Activated T-cell treated with anti-CD3 and anti-CD28 coated beads, Interleukin-2, amount 50 U/mL, for 72 hours (primary cell): ENCODE measurements around the gene KCNQ1. TPM values are rescaled to one million over a fixed set of nuclear protein-coding genes. Genes with fewer than 3 reads are reported as not detected.
A peak's percentile ranks its signal among the peaks of the same experiment; 100 is the strongest.

ENCODE experiments used
- ATAC-seq, 2 donors: fragments of 150-1000 bp; cut with Tn5 transposase; replicated peaks in 1 of 2; 2 replicates each; pipeline ENCODE4 v1.10.0; 2021; ENCODE audit warnings: moderate library complexity in 2 of 2, mild to moderate bottlenecking in 1 of 2
- DNase-seq, 2 donors: peaks; one replicate each; pipeline ENCODE4 v3.0.0; 2021 to 2022; ENCODE audit warnings: mixed read lengths in 1 of 2
- H3K27ac Mint-ChIP-seq: one replicate; pipeline ENCODE4 v1.8.0; 2022; ENCODE audit warnings: mild to moderate bottlenecking, moderate library complexity, mixed read lengths
- H3K27me3 Mint-ChIP-seq: one replicate; pipeline ENCODE4 v1.8.0; 2022; ENCODE audit warnings: low read depth, mixed read lengths
- H3K36me3 Mint-ChIP-seq, 2 donors: one replicate each; pipeline ENCODE4 v1.8.0; 2022; ENCODE audit warnings: mixed read lengths in 2 of 2, mild to moderate bottlenecking in 1 of 2; ENCODE audit not compliant: insufficient read depth in 2 of 2
- H3K4me1 Mint-ChIP-seq: one replicate; pipeline ENCODE4 v1.8.0; 2022; ENCODE audit warnings: low read depth, mixed read lengths
- H3K4me3 Mint-ChIP-seq, 2 donors: one replicate each; pipeline ENCODE4 v1.8.0; 2022; ENCODE audit warnings: mild to moderate bottlenecking in 2 of 2, mixed read lengths in 2 of 2, moderate library complexity in 2 of 2
- H3K9me3 Mint-ChIP-seq, 2 donors: one replicate each; pipeline ENCODE4 v1.8.0; 2022; ENCODE audit warnings: mixed read lengths in 2 of 2
- total RNA-seq, 2 donors: library from RNA; stranded (reverse); gene quantifications; one replicate each; pipeline ENCODE4 v1.2.3, GENCODE V29; 2022

KCNQ1 gene
- total RNA-seq, 2 donors from 2014 or later = 11.4 TPM

DNA sequence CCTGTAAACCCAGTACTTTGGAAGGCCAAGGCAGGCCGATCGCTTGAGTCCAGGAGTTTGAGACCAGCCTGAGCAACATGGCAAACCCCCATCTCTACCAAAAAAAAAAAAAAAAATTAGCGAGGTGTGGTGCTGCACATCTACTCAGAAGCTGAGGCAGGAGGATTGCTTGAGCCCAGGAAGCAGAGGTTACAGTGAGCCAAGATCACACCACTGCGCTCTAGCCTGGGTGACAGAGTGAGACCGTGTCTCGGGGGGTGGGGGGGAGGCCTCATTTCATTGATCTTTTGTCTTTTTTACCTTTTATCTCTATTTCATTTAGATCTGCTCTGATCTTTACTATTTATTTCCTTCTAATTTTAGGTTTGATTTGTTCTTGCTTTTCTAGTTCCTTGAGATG, 203.1 kb downstream of the KCNQ1 start:
- Mint-ChIP-seq H3K27ac (no peak overlapping the region), H3K4me1 (no peaks in the 10 kb centered on the region), H3K9me3 (peaks cover 20 to 37% of the 10 kb centered on the region in 2 donors), H3K27me3 (no peaks in the 10 kb centered on the region), H3K4me3 (no peak overlapping the region), H3K36me3 (peaks cover 32 to 37% of the 10 kb centered on the region in 2 donors)
- ATAC-seq (no peak), DNase-seq (no peak)

DNA sequence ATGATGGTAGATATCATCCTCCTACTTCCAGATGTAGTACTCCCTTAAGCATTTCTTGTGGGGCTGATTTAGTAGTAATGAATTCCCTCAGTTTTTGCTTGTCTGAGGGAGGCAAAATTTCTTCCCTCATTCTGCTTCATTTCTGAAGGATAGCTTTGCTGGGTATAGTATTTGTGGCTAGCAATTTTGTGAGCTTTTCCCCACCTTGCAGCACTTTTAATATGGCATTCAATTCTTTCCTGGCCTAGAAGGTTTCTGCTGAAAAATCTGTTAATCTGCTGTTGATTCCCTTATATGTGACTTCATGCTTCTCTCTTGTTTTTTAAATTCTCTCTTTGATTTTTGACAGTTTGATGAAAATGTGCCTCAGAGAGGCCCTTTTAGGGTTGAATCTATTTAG, 204.6 kb downstream of the KCNQ1 start:
- Mint-ChIP-seq H3K4me3 (no peak overlapping the region), H3K9me3 (peaks cover 17 to 29% of the 10 kb centered on the region in 2 donors), H3K4me1 (no peaks in the 10 kb centered on the region), H3K27ac (no peak overlapping the region), H3K27me3 (no peaks in the 10 kb centered on the region), H3K36me3 (peaks cover 29% of the 10 kb centered on the region in 2 donors)
- no peak for DNase-seq
- ATAC-seq = no peak

DNA sequence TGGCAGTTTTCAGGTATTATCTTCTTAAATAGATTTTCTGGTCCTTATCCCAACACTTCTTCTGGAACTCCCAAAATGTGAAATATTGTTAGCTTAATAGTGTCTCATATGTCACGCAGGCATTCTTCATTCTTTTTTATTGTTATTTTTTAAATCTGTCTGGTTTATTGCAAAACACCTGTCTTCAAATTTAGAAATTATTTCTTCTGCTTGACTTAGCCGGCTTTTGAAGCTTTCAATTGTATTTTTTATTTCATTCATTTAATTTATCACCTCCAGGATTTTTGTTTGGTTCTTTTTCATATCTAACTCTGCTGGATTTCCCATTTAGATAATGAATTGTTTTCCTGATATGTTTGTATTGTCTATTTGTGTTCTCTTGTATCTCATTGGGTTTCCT, 205.0 kb downstream of the KCNQ1 start:
- H3K9me3 Mint-ChIP-seq = peaks cover 17 to 27% of the 10 kb centered on the region in 2 donors
- H3K4me3 Mint-ChIP-seq = no peak overlapping the region
- H3K4me1 Mint-ChIP-seq = no peaks in the 10 kb centered on the region
- peaks cover 26 to 27% of the 10 kb centered on the region in 2 donors for H3K36me3 Mint-ChIP-seq
- ATAC-seq = no peak
- DNase-seq = no peak
- no peak overlapping the region for H3K27ac Mint-ChIP-seq
- H3K27me3 Mint-ChIP-seq = no peaks in the 10 kb centered on the region

DNA sequence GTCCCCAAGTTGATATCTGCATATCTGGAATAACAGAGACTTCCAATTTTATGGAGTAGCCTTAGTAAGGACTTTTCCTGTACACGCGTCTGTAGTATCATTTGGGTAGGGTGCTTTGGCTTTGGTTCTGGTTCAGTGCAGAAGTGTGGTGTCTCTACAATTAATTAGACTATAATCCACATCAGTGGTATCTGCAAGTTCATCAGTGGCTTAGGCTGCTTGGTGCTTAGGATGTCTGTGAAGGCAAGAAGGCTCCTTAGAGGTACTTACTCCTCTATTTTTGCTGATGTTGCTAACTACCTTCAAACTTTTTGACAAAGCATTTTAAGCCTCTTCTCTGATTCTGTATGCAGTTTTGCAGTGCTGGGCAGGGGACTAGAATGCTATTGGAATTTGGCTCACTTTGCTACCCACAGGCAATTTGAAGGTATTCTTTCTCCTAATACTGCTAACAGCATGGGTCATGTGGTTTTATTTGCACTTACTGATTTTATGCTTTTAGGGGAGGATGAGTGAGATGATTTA, 205.6 kb downstream of the KCNQ1 start:
- no peak overlapping the region for H3K27ac Mint-ChIP-seq
- ATAC-seq (no peak), DNase-seq (no peak)
- H3K36me3 Mint-ChIP-seq = peaks cover 26 to 27% of the 10 kb centered on the region in 2 donors
- H3K4me1 Mint-ChIP-seq = no peaks in the 10 kb centered on the region
- H3K9me3 Mint-ChIP-seq = peaks cover 17 to 25% of the 10 kb centered on the region in 2 donors
- H3K27me3 Mint-ChIP-seq = no peaks in the 10 kb centered on the region
- no peak overlapping the region for H3K4me3 Mint-ChIP-seq

DNA sequence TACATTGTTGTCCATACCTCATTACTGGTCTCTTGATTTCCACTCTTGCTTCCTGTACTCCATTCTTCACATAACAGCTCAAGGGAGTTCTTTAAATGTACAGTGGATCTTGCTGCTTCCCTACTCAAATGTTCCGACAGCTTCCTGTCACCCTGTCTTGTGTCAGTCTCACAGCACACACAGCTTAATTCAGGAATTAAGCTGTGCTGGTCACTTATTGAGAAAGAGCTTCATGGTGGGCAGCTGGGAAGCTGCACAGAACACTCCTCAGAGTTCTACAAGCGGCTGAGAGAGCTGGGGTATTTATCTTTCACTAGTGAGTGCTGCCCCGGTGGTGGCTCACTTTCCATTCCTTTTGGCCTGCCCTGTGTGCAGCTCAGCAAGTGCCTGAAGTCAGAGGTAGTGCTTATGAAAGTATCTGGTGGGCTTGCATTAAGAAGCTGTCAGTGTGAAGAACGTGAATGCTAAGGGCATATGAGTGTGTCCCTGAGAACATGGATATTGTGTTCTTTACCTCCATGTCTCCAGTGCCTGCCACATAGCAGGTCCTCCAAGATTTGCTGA, 206.3 kb downstream of the KCNQ1 start:
- DNase-seq = no peak
- H3K27ac Mint-ChIP-seq = no peak overlapping the region
- no peak overlapping the region for H3K4me3 Mint-ChIP-seq
- no peak for ATAC-seq
- H3K9me3 Mint-ChIP-seq = peaks cover 17 to 24% of the 10 kb centered on the region in 2 donors
- no peaks in the 10 kb centered on the region for H3K27me3 Mint-ChIP-seq
- peaks cover 26 to 27% of the 10 kb centered on the region in 2 donors for H3K36me3 Mint-ChIP-seq
- no peaks in the 10 kb centered on the region for H3K4me1 Mint-ChIP-seq

DNA sequence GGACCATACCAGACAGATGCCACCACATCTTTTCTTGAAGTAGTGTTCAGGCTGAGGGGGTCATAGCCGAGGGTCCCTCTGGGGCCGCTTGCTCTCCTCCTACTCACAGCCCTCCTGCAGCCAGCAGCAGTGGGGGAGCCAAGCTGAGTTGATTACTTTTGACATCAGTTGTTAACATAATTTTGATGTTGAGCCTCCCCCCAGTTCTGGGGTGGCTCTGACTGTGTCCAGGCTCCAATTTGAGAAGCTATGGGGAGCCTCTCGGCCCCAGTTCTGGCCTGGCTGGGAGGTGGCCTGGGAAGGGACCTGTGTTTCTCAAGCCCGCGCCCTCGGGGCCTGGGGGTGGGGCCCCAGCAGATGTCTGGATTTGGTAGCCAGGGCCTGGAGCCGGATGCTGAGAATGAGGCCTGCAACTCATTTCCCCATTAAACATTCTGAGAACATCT, 207.0 kb downstream of the KCNQ1 start:
- ATAC-seq (no peak), DNase-seq (no peak)
- peaks cover 26 to 27% of the 10 kb centered on the region in 2 donors for H3K36me3 Mint-ChIP-seq
- H3K4me1 Mint-ChIP-seq = no peaks in the 10 kb centered on the region
- no peak overlapping the region for H3K4me3 Mint-ChIP-seq
- no peaks in the 10 kb centered on the region for H3K27me3 Mint-ChIP-seq
- H3K27ac Mint-ChIP-seq = no peak overlapping the region
- peaks cover 17 to 24% of the 10 kb centered on the region in 2 donors for H3K9me3 Mint-ChIP-seq

DNA sequence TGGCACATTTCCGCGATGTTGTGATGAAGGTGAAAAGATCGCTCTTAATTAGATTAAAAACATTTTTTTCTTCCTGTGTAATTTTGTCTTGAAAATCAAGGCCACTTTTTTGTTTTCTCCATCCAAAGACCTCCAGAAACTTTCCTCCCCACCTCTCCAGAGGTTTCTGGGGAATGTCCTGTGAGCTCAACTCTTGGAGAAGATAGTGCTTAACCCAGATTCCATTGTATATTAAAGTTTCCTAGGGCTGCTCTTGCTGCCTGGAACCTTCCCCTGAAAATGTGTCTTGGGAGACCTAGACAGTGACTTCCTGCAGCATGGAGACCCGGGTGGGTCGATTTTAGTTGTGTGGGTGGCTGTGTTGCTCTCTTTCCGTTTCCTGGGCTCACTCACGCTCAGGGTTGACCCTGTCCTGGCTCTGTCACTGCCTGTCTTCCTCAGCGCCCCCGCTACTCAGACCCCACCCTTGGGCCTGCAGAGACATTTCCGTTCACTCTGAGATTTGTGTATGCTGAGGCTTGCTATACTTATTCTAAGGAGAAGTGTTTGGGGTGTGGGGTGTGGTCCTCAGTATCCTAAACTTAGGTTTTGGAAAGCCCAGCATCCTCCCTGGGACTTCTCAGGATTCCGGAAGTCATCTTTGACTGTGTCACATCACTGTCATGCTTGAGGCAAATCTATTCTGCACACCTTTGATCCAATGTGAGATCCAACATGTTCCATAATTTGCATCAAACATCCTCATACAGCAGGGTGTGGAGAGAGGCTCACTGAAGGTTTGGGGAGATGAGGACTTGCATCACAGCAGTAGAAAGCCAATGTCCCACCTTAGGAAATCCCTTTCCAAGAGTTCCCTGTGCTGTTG, 207.8 kb downstream of the KCNQ1 start:
- H3K9me3 Mint-ChIP-seq = peaks cover 13 to 20% of the 10 kb centered on the region in 2 donors
- H3K27ac Mint-ChIP-seq = no peak overlapping the region
- no peak for DNase-seq
- no peak overlapping the region for H3K4me3 Mint-ChIP-seq
- no peaks in the 10 kb centered on the region for H3K4me1 Mint-ChIP-seq
- ATAC-seq = no peak
- H3K27me3 Mint-ChIP-seq = no peaks in the 10 kb centered on the region
- H3K36me3 Mint-ChIP-seq = peaks cover 20 to 23% of the 10 kb centered on the region in 2 donors

DNA sequence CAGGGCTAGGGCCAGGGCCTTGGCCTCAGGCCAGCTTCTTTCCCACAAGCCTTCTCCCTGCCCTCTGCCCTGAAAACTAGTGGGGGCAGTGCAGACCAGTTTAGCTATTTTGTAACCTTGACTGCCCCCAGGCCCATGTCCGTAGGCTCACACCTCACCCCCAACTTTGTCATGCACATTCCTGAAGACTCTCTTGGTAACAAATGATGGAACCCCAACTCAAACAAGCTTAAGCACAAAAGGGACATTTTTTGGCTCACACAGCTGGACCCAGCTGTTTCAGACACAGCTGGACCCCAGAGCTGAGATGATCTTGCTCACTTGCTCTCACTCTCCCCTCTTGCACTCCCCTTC, 208.4 kb downstream of the KCNQ1 start:
- Mint-ChIP-seq H3K36me3 (peaks cover 17 to 23% of the 10 kb centered on the region in 2 donors), H3K9me3 (peaks cover 10 to 19% of the 10 kb centered on the region in 2 donors), H3K27ac (no peak overlapping the region), H3K4me3 (no peak overlapping the region), H3K27me3 (no peaks in the 10 kb centered on the region), H3K4me1 (no peaks in the 10 kb centered on the region)
- DNase-seq (no peak), ATAC-seq (no peak)

DNA sequence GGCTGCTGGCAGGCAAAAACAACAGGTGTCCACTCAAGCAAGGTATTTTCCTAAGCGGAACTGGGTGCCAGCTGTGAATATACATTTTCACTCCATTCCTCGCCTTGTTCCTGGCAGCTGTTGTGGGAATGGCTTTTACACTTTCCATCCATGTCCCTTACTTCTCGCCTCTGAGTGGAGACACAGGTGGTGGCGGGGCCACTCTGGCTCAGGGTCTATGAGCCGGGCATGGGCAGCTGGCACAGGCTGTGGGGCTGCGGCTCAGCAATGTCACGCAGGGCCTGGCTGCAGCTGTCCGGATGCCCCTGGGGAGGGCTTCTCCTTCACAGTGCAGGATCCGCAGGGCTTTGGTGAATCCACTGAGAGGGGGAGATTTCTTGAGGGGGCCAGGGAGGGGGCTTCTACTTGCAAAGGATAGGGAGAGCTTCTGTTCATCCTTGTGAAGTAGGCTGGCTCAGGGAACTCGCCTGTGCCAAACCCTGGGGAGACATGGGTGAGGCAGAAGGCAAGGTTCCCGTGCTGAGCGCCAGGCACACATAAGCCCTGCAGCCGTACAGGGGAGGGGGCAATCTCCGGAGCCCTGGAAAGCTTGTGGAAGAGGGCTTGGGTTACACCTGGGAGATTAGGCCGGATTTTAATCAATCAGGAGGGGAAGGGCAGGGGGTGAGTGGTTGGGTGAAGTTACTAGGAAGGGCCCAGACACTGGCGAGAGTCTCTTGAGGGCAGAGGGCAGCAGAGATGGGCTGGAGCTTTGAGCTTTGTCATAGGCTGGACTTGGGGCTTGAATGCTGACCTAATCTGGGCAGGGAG, 209.3 kb downstream of the KCNQ1 start:
- H3K4me1 Mint-ChIP-seq = no peaks in the 10 kb centered on the region
- no peaks in the 10 kb centered on the region for H3K27me3 Mint-ChIP-seq
- no peak for ATAC-seq
- DNase-seq = no peak
- no peak overlapping the region for H3K4me3 Mint-ChIP-seq
- H3K9me3 Mint-ChIP-seq = peaks cover 10 to 16% of the 10 kb centered on the region in 2 donors
- H3K27ac Mint-ChIP-seq = no peak overlapping the region
- peaks cover 13 to 21% of the 10 kb centered on the region in 2 donors for H3K36me3 Mint-ChIP-seq

DNA sequence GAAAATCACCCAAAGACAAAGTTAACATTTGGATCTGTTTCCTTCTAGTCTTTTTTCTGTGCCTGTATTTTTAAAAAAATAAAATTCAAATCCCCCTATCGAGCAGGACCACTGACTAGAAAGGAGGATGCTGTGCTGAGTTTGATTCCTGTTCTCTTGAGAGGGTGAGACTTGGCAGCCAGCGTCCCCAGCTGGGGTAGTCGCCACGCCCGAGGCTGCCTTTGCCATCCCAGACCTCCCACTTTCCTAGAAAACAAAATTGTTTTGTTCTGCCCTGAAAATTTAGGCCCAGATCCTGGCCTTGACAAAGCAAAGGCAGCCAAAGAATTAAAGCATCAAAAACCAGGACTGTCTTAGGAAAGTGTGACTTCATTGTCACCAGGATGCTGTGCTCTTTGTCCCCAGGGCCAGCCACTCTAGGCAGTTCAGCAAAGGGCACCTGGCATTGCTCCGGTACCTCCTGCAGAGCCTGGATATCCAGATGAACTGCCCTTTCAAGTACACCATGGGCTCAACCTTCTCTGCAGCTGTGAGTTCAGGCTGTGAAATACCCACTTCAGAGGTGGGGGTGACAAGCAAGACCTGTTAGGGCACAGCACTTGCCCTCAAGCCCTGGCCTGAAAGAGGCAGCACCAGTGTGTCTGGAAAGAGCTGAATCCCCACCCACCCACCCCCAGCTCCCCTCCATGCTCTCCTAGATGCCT, 210.4 kb downstream of the KCNQ1 start:
- peaks cover 5 to 9% of the 10 kb centered on the region in 2 donors for H3K9me3 Mint-ChIP-seq
- H3K4me1 Mint-ChIP-seq = no peaks in the 10 kb centered on the region
- ATAC-seq (no peak), DNase-seq (no peak)
- no peak overlapping the region for H3K4me3 Mint-ChIP-seq
- no peaks in the 10 kb centered on the region for H3K27me3 Mint-ChIP-seq
- H3K36me3 Mint-ChIP-seq = peaks cover 6 to 13% of the 10 kb centered on the region in 2 donors
- no peak overlapping the region for H3K27ac Mint-ChIP-seq

DNA sequence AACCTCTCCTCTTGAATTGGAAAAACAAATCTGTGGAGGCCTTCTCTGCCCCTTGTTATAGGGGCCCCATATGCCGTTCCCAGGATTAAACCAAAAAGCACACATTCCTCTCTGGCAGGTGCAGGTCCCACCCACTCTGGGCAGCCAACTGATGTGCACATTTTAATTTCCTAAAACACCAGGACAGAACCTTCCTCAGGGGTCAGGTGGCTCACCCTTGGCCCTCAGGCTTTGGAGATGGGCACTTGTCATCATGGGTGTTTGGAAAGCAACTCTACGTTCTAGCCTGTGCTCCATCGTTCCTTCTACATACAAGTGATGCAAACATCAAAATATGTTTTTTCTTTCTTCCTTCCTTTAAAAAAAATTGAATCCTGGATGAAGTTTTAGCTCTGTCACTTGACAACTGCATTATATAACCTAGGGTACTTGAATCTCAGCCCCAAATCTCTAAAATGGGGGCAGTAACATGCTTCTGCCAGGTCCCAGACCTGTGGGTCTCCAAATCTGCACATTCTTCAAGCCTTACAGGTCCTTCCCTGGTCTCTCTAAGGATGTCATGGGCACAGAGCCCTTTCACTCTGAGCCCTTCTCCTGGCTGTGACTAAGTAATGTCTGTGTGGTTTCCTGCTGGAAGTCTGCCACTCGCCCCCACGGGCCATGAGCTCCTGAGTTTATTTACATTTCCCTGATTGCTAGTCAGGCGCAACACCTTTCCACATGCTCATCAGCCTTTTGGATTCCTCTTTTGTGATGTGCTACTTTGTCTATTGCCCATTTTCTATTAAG, 211.2 kb downstream of the KCNQ1 start:
- Mint-ChIP-seq H3K27ac (peak overlapping the region; percentile 47), H3K27me3 (no peaks in the 10 kb centered on the region), H3K4me3 (no peak overlapping the region), H3K4me1 (no peaks in the 10 kb centered on the region), H3K9me3 (peaks cover under 1 to 2% of the 10 kb centered on the region in 2 donors), H3K36me3 (peaks cover 6 to 8% of the 10 kb centered on the region in 2 donors)
- no peak for ATAC-seq
- no peak for DNase-seq

DNA sequence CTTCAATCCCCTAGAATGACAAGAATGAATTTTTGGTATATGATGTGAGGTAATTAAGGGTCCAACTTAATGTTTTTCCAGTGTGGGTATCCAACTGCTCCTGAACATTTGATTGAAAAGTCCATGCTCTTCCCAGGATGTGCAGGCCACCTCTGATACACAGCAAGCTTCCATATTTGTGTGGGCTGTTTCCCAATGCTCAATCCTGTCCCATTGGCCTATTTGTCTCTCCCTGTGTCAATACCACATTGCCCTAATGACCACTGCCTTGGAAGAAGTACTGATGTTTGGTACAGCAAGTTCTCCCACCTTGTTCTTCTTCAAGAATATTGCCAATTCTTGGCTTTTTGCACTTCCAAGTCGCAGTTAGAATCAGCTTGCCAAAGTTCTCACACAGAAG, 212.1 kb downstream of the KCNQ1 start:
- no peak for ATAC-seq
- Mint-ChIP-seq H3K27ac (no peak overlapping the region), H3K27me3 (no peaks in the 10 kb centered on the region), H3K36me3 (peaks cover 2 to 10% of the 10 kb centered on the region in 2 donors), H3K4me1 (no peaks in the 10 kb centered on the region), H3K9me3 (peaks cover 0 to 2% of the 10 kb centered on the region in 2 donors), H3K4me3 (no peak overlapping the region)
- DNase-seq = no peak
